Measurements from ENCODE around the gene ACBD4. TPM values are rescaled to one million over a fixed set of nuclear protein-coding genes. Genes with fewer than 3 reads are reported as not detected.

ACBD4 gene
- total RNA-seq, 2 experiments from 2014 or later: 24.8 to 26.3 TPM

DNA sequence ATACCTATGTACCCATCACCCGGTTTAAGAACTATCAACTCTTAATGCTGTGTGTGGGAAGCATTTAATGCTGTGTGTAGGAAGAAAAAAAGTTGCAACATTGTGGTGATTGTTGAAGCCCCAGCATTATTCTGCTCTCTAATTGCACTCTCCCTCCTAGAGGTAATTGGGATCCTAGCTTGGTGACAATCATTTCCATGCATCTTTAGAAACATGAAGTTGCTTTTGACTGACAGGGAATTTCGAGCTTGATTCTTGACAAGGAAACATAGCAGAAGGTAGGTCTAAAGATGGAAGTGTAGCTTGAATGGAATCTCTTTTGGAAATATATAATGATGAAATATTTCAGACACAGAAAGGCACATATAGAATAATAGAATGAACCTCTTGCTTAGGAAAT, 53.5 kb downstream of the ACBD4 start:
- ChIA-PET POLR2A (interaction anchor here (1.1 kb wide), 1 partner anchor 32 kb away, joined by 3 read pairs; no protein-coding TSS in a partner anchor), CTCF (interaction anchor here (1.8 to 2.3 kb wide), 3 partner anchors 9 to 88 kb away, joined by 6 to 9 read pairs (median 8); partner anchors contain the start of gene ACBD4)
- Histone ChIP-seq H3K36me3 (ENCODE audit: insufficient read depth, low read length) (no peaks in the 10 kb centered on the region), H3K4me1 (ENCODE audit: insufficient read depth, low read length) (no peaks in the 10 kb centered on the region), H3K4me3 (ENCODE audit: low read length) (no peak overlapping the region), H3K27ac (ENCODE audit: low read depth in 1 of 2, low read length in 2 of 2) (no peak overlapping the region), H3K27me3 (ENCODE audit: control insufficient read depth in 1 of 2, insufficient read depth in 2 of 2, low read length in 2 of 2) (no peaks in the 10 kb centered on the region), H3K9me3 (ENCODE audit: control insufficient read depth in 1 of 2, insufficient read depth in 1 of 2, low read length in 2 of 2) (no peaks in the 10 kb centered on the region)
- ATAC-seq (ENCODE audit: poor library complexity) (no peak), DNase-seq (no peak)
- TF ChIP-seq, protein P1, sequence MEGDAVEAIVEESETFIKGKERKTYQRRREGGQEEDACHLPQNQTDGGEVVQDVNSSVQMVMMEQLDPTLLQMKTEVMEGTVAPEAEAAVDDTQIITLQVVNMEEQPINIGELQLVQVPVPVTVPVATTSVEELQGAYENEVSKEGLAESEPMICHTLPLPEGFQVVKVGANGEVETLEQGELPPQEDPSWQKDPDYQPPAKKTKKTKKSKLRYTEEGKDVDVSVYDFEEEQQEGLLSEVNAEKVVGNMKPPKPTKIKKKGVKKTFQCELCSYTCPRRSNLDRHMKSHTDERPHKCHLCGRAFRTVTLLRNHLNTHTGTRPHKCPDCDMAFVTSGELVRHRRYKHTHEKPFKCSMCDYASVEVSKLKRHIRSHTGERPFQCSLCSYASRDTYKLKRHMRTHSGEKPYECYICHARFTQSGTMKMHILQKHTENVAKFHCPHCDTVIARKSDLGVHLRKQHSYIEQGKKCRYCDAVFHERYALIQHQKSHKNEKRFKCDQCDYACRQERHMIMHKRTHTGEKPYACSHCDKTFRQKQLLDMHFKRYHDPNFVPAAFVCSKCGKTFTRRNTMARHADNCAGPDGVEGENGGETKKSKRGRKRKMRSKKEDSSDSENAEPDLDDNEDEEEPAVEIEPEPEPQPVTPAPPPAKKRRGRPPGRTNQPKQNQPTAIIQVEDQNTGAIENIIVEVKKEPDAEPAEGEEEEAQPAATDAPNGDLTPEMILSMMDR (IDR thresholded peaks at IDR 0.05): no peak
- Mint-ChIP-seq H3K27me3 (no peaks in the 10 kb centered on the region), H3K4me1 (ENCODE audit: low read depth) (no peaks in the 10 kb centered on the region), H3K4me3 (no peak overlapping the region), H3K9me3 (no peaks in the 10 kb centered on the region), H3K27ac (no peak overlapping the region), H3K36me3 (ENCODE audit: low read depth) (no peaks in the 10 kb centered on the region)
- intact Hi-C loops (cut with DNase I, micrococcal nuclease): no loop called here

DNA sequence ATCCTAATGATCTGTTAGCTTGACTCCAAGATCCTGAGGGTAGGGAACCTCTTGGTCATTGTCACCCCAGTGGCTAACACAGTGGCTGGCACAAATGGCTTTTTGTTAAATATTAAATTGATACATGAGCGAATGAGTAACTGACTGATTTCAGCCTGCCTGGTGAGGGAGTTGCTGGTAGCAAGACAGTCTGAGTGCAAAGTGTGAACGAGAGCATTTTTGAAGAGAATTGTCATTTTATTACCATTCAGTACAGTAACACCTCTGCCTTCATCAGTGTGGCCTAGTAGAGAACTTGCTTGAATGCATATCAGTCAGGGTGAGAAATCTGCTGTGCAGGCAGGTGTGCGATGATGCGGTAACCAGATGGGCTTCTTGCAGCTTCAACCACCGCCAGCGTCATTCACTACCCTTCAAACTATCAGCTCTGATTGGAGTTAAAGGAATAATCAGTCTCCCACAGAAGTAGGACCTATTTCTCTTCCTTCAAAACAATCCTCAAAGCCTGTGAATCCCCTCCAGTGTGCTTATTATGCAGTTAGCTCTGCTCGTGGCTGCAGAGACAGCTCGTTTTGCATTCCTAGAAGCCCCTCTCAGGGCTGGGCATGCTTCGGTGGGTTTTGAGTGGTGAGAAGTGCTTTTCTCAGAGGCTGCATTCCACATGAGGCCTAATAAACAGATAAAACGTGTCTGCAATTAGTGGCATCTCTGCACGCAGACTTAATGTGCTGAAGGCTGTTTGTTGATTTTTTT, 55.2 kb downstream of the ACBD4 start:
- Mint-ChIP-seq H3K9me3 (no peaks in the 10 kb centered on the region), H3K27me3 (no peaks in the 10 kb centered on the region), H3K4me3 (no peak overlapping the region), H3K4me1 (ENCODE audit: low read depth) (no peaks in the 10 kb centered on the region), H3K36me3 (ENCODE audit: low read depth) (no peaks in the 10 kb centered on the region), H3K27ac (no peak overlapping the region)
- POLR2A ChIA-PET: no interaction called here
- H3K36me3 ChIP-seq (ENCODE audit: insufficient read depth, low read length): no peaks in the 10 kb centered on the region
- intact Hi-C loops (cut with DNase I, micrococcal nuclease): loop anchor here (10.0 kb wide), 2 partner anchors 266 to 276 kb away; partner anchors contain the start of gene GFAP (in 1 of the 2)
- no peak overlapping the region for H3K27ac ChIP-seq (ENCODE audit: low read depth in 1 of 2, low read length in 2 of 2)
- no peak for DNase-seq
- no peak for ATAC-seq (ENCODE audit: poor library complexity)
- H3K4me3 ChIP-seq (ENCODE audit: low read length): no peak overlapping the region
- H3K4me1 ChIP-seq (ENCODE audit: insufficient read depth, low read length): no peaks in the 10 kb centered on the region
- no peaks in the 10 kb centered on the region for H3K9me3 ChIP-seq (ENCODE audit: control insufficient read depth in 1 of 2, insufficient read depth in 1 of 2, low read length in 2 of 2)
- CTCF ChIA-PET: interaction anchor here (0.6 to 2.3 kb wide), 3 partner anchors 36 to 86 kb away, joined by 3 to 9 read pairs (median 6); partner anchors contain the start of gene ACBD4
- no peaks in the 10 kb centered on the region for H3K27me3 ChIP-seq (ENCODE audit: control insufficient read depth in 1 of 2, insufficient read depth in 2 of 2, low read length in 2 of 2)
- TF ChIP-seq, protein P1 (IDR thresholded peaks at IDR 0.05): no peak

Small RNA genes within 50 kb of the gene (microRNA-seq; reads per million reads assigned to microRNA genes)
- not detected for gene MIR6784 (ENCODE audit: borderline microRNAs expressed, borderline replicate concordance)

Other genes starting within 250 kb of the ACBD4 start
- 100 to 1,000 TPM; 105 to 112 TPM for gene EFTUD2, start 236.2 kb upstream of the ACBD4 start, total RNA-seq
- gene GFAP, start 220.2 kb upstream of the ACBD4 start, total RNA-seq: not detected
- under 1 TPM; 0.05 to 0.08 TPM for gene KIF18B, start 187.9 kb upstream of the ACBD4 start, total RNA-seq
- not detected for gene C1QL1, start 167.4 kb upstream of the ACBD4 start, total RNA-seq
- gene DCAKD, start 84.1 kb upstream of the ACBD4 start, total RNA-seq: 10 to 100 TPM; 11.6 to 12.2 TPM
- 10 to 100 TPM; 61.1 to 62.2 TPM for gene NMT1, start 74.4 kb upstream of the ACBD4 start, total RNA-seq
- gene PLCD3, start 3.2 kb upstream of the ACBD4 start, total RNA-seq: 1 to 10 TPM; 1.8 to 2.4 TPM
- 10 to 100 TPM; 50.5 to 50.9 TPM for gene HEXIM1, start 12.8 kb downstream of the ACBD4 start, total RNA-seq
- gene HEXIM2, start 26.2 kb downstream of the ACBD4 start, total RNA-seq: 1 to 10 TPM; 1.3 to 1.5 TPM
- 100 to 1,000 TPM; 378 to 387 TPM for gene FMNL1, start 86.2 kb downstream of the ACBD4 start, total RNA-seq
- under 1 TPM; 0.20 to 0.27 TPM for gene SPATA32, start 126.4 kb downstream of the ACBD4 start, total RNA-seq
- 10 to 100 TPM; 41.4 to 46.5 TPM for gene MAP3K14, start 181.3 kb downstream of the ACBD4 start, total RNA-seq

All from CD4-positive, alpha-beta T cell (primary cell).